ENCODE results near the gene EIF2B5. TPM values are rescaled to one million over a fixed set of nuclear protein-coding genes. Genes with fewer than 3 reads are reported as not detected.

Gene EIF2B5
- total RNA-seq, 1 donor = 22.1 TPM

GRCh38 chr3:184184546-184185230, 49.5 kb downstream of the EIF2B5 start:
- Histone ChIP-seq H3K4me1 (ENCODE audit: insufficient read depth, low read length) (peaks cover 27% of the 10 kb centered on the region), H2AFZ (ENCODE audit: low read length) (no peak overlapping the region), H4K20me1 (ENCODE audit: insufficient read depth, low read length) (peaks cover 51% of the 10 kb centered on the region), H3K27ac (ENCODE audit: low read depth, low read length) (peak overlapping the region; percentile 82), H3K4me3 (ENCODE audit: insufficient read depth, low read length) (no peak overlapping the region), H3K4me2 (ENCODE audit: insufficient read depth, low read length) (peak overlapping the region; percentile 73), H3K79me2 (ENCODE audit: insufficient read depth, low read length) (peaks cover 72% of the 10 kb centered on the region), H3K9me3 (ENCODE audit: low read depth, low read length) (no peaks in the 10 kb centered on the region), H3K27me3 (ENCODE audit: insufficient read depth, low read length) (no peaks in the 10 kb centered on the region), H3K36me3 (ENCODE audit: insufficient read depth, low read length) (peaks cover 83% of the 10 kb centered on the region)
- no peak for DNase-seq (ENCODE audit: insufficient read length, low spot score, missing footprints)
- no peak for TF ChIP-seq CTCF (IDR thresholded peaks at IDR 0.05; ENCODE audit: extremely low read depth, low read depth, low read length)

GRCh38 chr3:184185461-184186183, 50.5 kb downstream of the EIF2B5 start:
- no peak for TF ChIP-seq CTCF (IDR thresholded peaks at IDR 0.05; ENCODE audit: extremely low read depth, low read depth, low read length)
- H3K4me2 ChIP-seq (ENCODE audit: insufficient read depth, low read length) = peak overlapping the region; percentile 81
- peaks cover 20% of the 10 kb centered on the region for H3K4me1 ChIP-seq (ENCODE audit: insufficient read depth, low read length)
- H3K79me2 ChIP-seq (ENCODE audit: insufficient read depth, low read length) = peaks cover 71% of the 10 kb centered on the region
- peaks cover 43% of the 10 kb centered on the region for H4K20me1 ChIP-seq (ENCODE audit: insufficient read depth, low read length)
- peaks cover 83% of the 10 kb centered on the region for H3K36me3 ChIP-seq (ENCODE audit: insufficient read depth, low read length)
- H3K9me3 ChIP-seq (ENCODE audit: low read depth, low read length) = no peaks in the 10 kb centered on the region
- H3K4me3 ChIP-seq (ENCODE audit: insufficient read depth, low read length) = peak overlapping the region; percentile 87
- peak; percentile 99 for DNase-seq (ENCODE audit: insufficient read length, low spot score, missing footprints)
- no peaks in the 10 kb centered on the region for H3K27me3 ChIP-seq (ENCODE audit: insufficient read depth, low read length)
- peak overlapping the region; percentile 48 for H2AFZ ChIP-seq (ENCODE audit: low read length)
- peak overlapping the region; percentile 82 for H3K27ac ChIP-seq (ENCODE audit: low read depth, low read length)

DNA sequence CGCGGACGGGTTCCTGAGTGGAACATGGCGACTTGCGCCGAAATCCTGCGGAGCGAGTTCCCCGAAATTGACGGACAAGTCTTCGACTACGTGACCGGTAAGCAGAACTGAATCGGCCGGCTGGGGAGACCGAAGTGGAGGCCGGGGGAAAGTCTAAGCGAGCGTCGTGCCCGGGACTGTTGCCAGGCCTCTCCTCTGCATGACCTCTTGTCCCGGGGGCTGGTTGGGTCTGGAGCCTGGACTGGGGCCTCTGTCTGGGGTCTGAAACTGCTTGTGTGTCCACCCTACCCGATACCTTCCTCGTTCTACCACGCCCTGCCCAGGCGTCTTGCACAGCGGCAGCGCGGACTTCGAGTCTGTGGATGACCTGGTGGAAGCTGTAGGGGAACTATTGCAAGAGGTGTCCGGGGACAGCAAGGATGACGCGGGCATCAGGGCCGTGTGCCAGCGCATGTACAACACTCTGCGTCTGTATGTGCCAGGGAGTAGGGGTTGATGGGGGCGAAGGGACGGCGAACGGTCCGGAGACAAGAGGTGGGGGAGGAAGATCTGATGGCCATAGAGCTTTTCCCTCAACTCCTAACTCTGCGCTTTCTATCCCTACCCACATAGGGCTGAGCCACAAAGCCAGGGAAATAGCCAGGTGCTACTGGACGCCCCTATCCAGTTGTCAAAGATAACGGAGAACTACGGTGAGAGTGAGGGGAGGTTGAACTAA, 51.2 kb downstream of the EIF2B5 start, which contains the start of gene ABCF3:
TSS of gene ABCF3 (plus strand) at position 16 of the 718 bp plus-strand sequence. CDS start at position 25, 9 bp downstream.
- peak; percentile 87 for DNase-seq (ENCODE audit: insufficient read length, low spot score, missing footprints)
- Histone ChIP-seq H3K27me3 (ENCODE audit: insufficient read depth, low read length) (no peaks in the 10 kb centered on the region), H3K4me1 (ENCODE audit: insufficient read depth, low read length) (peaks cover 20% of the 10 kb centered on the region), H4K20me1 (ENCODE audit: insufficient read depth, low read length) (peaks cover 41% of the 10 kb centered on the region), H3K79me2 (ENCODE audit: insufficient read depth, low read length) (peaks cover 66% of the 10 kb centered on the region), H3K27ac (ENCODE audit: low read depth, low read length) (peak within 1 kb of the TSS; percentile 82), H3K9me3 (ENCODE audit: low read depth, low read length) (no peaks in the 10 kb centered on the region), H2AFZ (ENCODE audit: low read length) (peak within 1 kb of the TSS; percentile 67), H3K4me2 (ENCODE audit: insufficient read depth, low read length) (peak within 1 kb of the TSS; percentile 81), H3K36me3 (ENCODE audit: insufficient read depth, low read length) (peaks cover 83% of the 10 kb centered on the region), H3K4me3 (ENCODE audit: insufficient read depth, low read length) (peak within 1 kb of the TSS; percentile 87)
- no peak for TF ChIP-seq CTCF (IDR thresholded peaks at IDR 0.05; ENCODE audit: extremely low read depth, low read depth, low read length)
